PC-3 (cell line): ENCODE data around the gene ZER1. TPM values are rescaled to one million over a fixed set of nuclear protein-coding genes. Genes with fewer than 3 reads are reported as not detected.

Experiments
- ATAC-seq: fragments of 200-7000 bp; cut with Tn5 transposase; 2 replicates; pipeline ENCODE4 v1.9.1; 2020; ENCODE audit warnings: mild to moderate bottlenecking, moderate library complexity
- BruUV-seq: library from RNA; stranded (reverse); fragments of 400-500 nt; replicated peaks from 2 replicates; lab custom pipeline; 2021; lab: Mats Ljungman, UMichigan
- CTCF ChIA-PET: fragments of 300-600 bp; sonication (Branson Sonifier 250); formaldehyde crosslinking; loops from one replicate; lab custom pipeline; 2022; ENCODE audit warnings: antibody characterized with exemption; lab: Charles Lee
- POLR2A ChIA-PET: fragments of 300-600 bp; sonication (Branson Sonifier 250); formaldehyde crosslinking; loops from one replicate; lab custom pipeline; 2022; ENCODE audit warnings: antibody characterized with exemption; ENCODE audit not compliant: unreplicated experiment; lab: Charles Lee
- DNase-seq: peaks from one replicate; pipeline ENCODE4 v3.0.0-alpha.2; 2015
- H2AFZ ChIP-seq: fragments of 300-600 bp; sonication (generic); 2 replicates; pipeline ENCODE4 v1.6.0; 2016; ENCODE audit warnings: antibody characterized with exemption, low read length
- H3F3A ChIP-seq: fragments of 300-600 bp; sonication (generic); one replicate; pipeline ENCODE4 v1.6.0; 2017; ENCODE audit warnings: antibody characterized with exemption, low read length, control low read depth, mild to moderate bottlenecking; ENCODE audit not compliant: unreplicated experiment
- H3K27ac ChIP-seq: fragments of 300-600 bp; sonication (generic); 2 replicates; pipeline ENCODE4 v1.5.1; 2016; ENCODE audit warnings: mild to moderate bottlenecking, low read length
- H3K27me3 ChIP-seq: fragments of 300-600 bp; sonication (generic); 2 replicates; pipeline ENCODE4 v1.6.1; 2016; ENCODE audit warnings: low read length, mixed read lengths
- H3K36me3 ChIP-seq: fragments of 300-600 bp; sonication (generic); 2 replicates; pipeline ENCODE4 v1.6.1; 2016; ENCODE audit warnings: low read depth, mixed run types, low read length, mixed read lengths
- H3K4me1 ChIP-seq: fragments of 300-600 bp; sonication (generic); 2 replicates; pipeline ENCODE4 v1.5.1; 2016; ENCODE audit warnings: low read length; ENCODE audit not compliant: insufficient read depth
- H3K4me2 ChIP-seq: fragments of 300-600 bp; sonication (generic); 2 replicates; pipeline ENCODE4 v1.6.0; 2016; ENCODE audit warnings: low read length
- H3K4me3 ChIP-seq: fragments of 300-600 bp; sonication (generic); 2 replicates; pipeline ENCODE4 v1.5.1; 2016; ENCODE audit warnings: mild to moderate bottlenecking, low read length, mixed read lengths
- H3K79me2 ChIP-seq: fragments of 300-600 bp; sonication (generic); 2 replicates; pipeline ENCODE4 v1.6.1; 2017; ENCODE audit warnings: low read length, mixed read lengths
- H3K9ac ChIP-seq: fragments of 300-600 bp; sonication (generic); 2 replicates; pipeline ENCODE4 v1.6.0; 2016; ENCODE audit warnings: mild to moderate bottlenecking, low read length
- H3K9me2 ChIP-seq: fragments of 300-600 bp; sonication (generic); replicated peaks from 2 replicates; pipeline ENCODE4 v1.6.1; 2016; ENCODE audit warnings: mixed run types, low read length, mixed read lengths
- H3K9me3 ChIP-seq: fragments of 300-600 bp; sonication (generic); 2 replicates; pipeline ENCODE4 v1.6.1; 2016; ENCODE audit warnings: low read length, mixed read lengths
- H4K20me1 ChIP-seq: fragments of 300-600 bp; sonication (generic); 2 replicates; pipeline ENCODE4 v1.6.1; 2016; ENCODE audit warnings: low read length, mixed read lengths
- CTCF ChIP-seq: fragments of 300-600 bp; sonication (generic); conservative IDR thresholded peaks from 2 replicates; pipeline ENCODE4 v1.5.1; 2017; ENCODE audit warnings: antibody characterized with exemption, low read depth, mild to moderate bottlenecking, low read length
- EZH2 ChIP-seq: fragments of 300-600 bp; sonication (generic); IDR thresholded peaks from one replicate; pipeline ENCODE4 v1.6.1; 2017; ENCODE audit warnings: antibody characterized with exemption, mild to moderate bottlenecking, low read length; ENCODE audit not compliant: unreplicated experiment
- EZH2phosphoT487 ChIP-seq: fragments of 300-600 bp; sonication (generic); IDR thresholded peaks from 2 replicates; pipeline ENCODE4 v1.6.1; 2018; ENCODE audit warnings: mild to moderate bottlenecking, antibody characterized with exemption, low read length, borderline replicate concordance
- intact Hi-C: fragments of 100-400 bp; cut with micrococcal nuclease; formaldehyde crosslinking; loops from 2 replicates; pipeline ENCODE4 v1.9.0; 2023
- total RNA-seq: library from RNA; depleted of rRNA; stranded (reverse); fragments of >200 nt; gene quantifications from 2 replicates; pipeline ENCODE4 v1.2.3, GENCODE V29; 2014

The ZER1 gene
- total RNA-seq, 1 experiment from 2014 or later, result 20.6 TPM

DNA sequence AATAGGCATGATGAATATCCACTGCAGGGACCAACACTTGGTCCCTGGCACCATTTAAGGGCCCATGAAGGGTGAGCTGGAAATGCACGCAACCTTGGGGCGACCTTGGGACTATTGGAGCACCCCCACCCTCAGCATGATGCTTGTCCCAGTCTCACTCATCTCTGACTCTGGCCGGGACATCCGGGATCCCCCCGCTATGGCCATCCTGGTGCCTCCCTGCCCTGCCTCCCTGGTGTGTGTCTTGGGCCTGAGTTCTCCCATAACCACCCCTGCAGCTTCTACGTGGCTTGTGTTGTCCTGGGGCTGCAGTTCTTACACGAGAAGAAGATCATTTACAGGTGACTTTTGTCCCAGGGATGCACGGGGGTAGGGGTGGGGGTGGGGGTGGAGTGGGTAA lies 53.7 kb downstream of the ZER1 start:
- intact Hi-C loops, result no loop called here
- POLR2A ChIA-PET, result no interaction called here
- H3K4me1 ChIP-seq, result no peaks in the 10 kb centered on the region
- no TSS peak for BruUV-seq
- DNase-seq, result no peak
- H3K4me2 ChIP-seq, result no peak overlapping the region
- TF ChIP-seq EZH2 (no peak), EZH2phosphoT487 (no peak), CTCF (no peak)
- H3K36me3 ChIP-seq, result no peaks in the 10 kb centered on the region
- H3K79me2 ChIP-seq, result no peaks in the 10 kb centered on the region
- ATAC-seq, result no peak
- no peak overlapping the region for H3K9ac ChIP-seq
- no peak overlapping the region for H2AFZ ChIP-seq
- H3K27me3 ChIP-seq, result no peaks in the 10 kb centered on the region
- no peaks in the 10 kb centered on the region for H3K9me2 ChIP-seq
- H3K4me3 ChIP-seq, result no peak overlapping the region
- CTCF ChIA-PET, result no interaction called here
- H3K9me3 ChIP-seq, result no peaks in the 10 kb centered on the region
- no peaks in the 10 kb centered on the region for H3F3A ChIP-seq
- no peaks in the 10 kb centered on the region for H4K20me1 ChIP-seq
- no peak overlapping the region for H3K27ac ChIP-seq

DNA sequence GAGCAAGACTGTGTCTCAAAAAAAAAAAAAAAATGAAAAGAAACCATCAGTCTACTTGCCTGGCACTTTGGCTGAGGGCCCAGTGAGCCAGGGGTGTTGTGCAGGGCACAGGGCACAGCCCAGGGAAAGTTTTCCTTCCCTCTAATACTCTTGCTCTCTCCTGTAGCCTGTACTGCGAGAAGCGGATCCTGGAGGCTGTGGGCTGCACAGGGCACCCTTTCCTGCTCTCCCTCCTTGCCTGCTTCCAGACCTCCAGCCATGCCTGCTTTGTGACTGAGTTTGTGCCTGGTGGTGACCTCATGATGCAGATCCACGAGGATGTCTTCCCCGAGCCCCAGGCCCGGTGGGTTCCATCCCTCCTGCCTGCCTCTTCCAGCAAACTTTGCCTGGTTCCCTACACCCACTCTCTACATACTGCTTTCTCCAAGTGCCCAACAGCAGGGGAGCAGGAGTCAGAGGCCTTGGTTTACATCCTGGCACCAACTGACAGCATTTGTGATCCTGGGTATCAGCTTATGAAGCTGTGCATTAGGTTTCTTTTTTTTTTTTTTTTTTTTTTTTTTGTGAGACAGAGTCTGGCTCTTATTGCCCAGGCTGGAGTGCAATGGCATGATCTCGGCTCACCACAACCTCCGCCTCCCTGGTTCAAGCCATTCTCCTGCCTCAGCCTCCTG lies 55.0 kb downstream of the ZER1 start:
- DNase-seq (no peak), ATAC-seq (no peak)
- no peaks in the 10 kb centered on the region for H3K79me2 ChIP-seq
- intact Hi-C loops, result no loop called here
- no peak overlapping the region for H3K27ac ChIP-seq
- H3K4me1 ChIP-seq, result no peaks in the 10 kb centered on the region
- H3K4me3 ChIP-seq, result no peak overlapping the region
- H3K27me3 ChIP-seq, result no peaks in the 10 kb centered on the region
- H3K9ac ChIP-seq, result no peak overlapping the region
- POLR2A ChIA-PET, result no interaction called here
- H2AFZ ChIP-seq, result no peak overlapping the region
- H3K36me3 ChIP-seq, result no peaks in the 10 kb centered on the region
- TF ChIP-seq CTCF (no peak), EZH2phosphoT487 (no peak), EZH2 (no peak)
- no peaks in the 10 kb centered on the region for H3K9me2 ChIP-seq
- no peaks in the 10 kb centered on the region for H3F3A ChIP-seq
- CTCF ChIA-PET, result no interaction called here
- no peaks in the 10 kb centered on the region for H3K9me3 ChIP-seq
- H4K20me1 ChIP-seq, result no peaks in the 10 kb centered on the region
- no peak overlapping the region for H3K4me2 ChIP-seq
- no TSS peak for BruUV-seq

DNA sequence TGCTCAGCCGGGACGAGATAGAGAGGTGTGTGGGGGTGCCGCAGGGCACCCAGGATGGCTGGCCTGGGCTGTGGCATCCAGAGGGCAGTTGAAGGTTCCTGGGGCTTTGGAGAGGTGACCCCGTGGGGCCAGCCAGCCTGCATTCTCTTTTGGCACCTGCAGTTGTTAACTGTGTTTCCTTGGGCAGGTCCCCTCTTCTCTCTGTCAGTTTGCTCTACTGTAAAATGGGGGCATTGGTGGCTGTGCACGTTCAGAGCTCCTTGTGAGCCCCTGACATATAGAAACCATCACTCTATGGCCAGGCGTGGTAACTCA lies 56.3 kb downstream of the ZER1 start:
- Histone ChIP-seq H3K27me3 (no peaks in the 10 kb centered on the region), H3K79me2 (no peaks in the 10 kb centered on the region), H3K4me3 (no peak overlapping the region), H3K9me3 (no peaks in the 10 kb centered on the region), H3K9ac (no peak overlapping the region), H3K36me3 (no peaks in the 10 kb centered on the region), H3K4me2 (no peak overlapping the region), H3K9me2 (no peaks in the 10 kb centered on the region), H2AFZ (no peak overlapping the region), H3K4me1 (no peaks in the 10 kb centered on the region), H4K20me1 (no peaks in the 10 kb centered on the region), H3F3A (no peaks in the 10 kb centered on the region), H3K27ac (no peak overlapping the region)
- DNase-seq (no peak), ATAC-seq (no peak)
- POLR2A ChIA-PET, result no interaction called here
- intact Hi-C loops, result no loop called here
- BruUV-seq, result no TSS peak
- TF ChIP-seq EZH2, result no peak
- TF ChIP-seq CTCF, result no peak
- TF ChIP-seq EZH2phosphoT487, result no peak
- CTCF ChIA-PET, result no interaction called here
